K562 (cell line): ENCODE data around the gene YBX3. TPM values are rescaled to one million over a fixed set of nuclear protein-coding genes. Genes with fewer than 3 reads are reported as not detected.
A peak's percentile ranks its signal among the peaks of the same experiment; 100 is the strongest.

Experiments
- ATAC-seq: fragments of 200-7000 bp; cut with Tn5 transposase; 3 replicates; pipeline ENCODE4 v1.9.1; 2020; ENCODE audit warnings: moderate library complexity
- BruUV-seq: library from RNA; stranded (reverse); fragments of 400-500 nt; replicated peaks from 2 replicates; lab custom pipeline; 2021; lab: Mats Ljungman, UMichigan
- CTCF ChIA-PET: fragments of 300-600 bp; formaldehyde crosslinking; extraction: SDS; loops from one replicate; lab custom pipeline; 2021; ENCODE audit warnings: low intra/inter-chr PET ratio; lab: Yijun Ruan, JAX
- POLR2A ChIA-PET: fragments of 300-600, 350-650 bp; sonication (Branson Sonifier 250); formaldehyde crosslinking; extraction: SDS; loops from one replicate; lab custom pipeline; 2021; ENCODE audit warnings: antibody characterized with exemption, inconsistent platforms; lab: Yijun Ruan, JAX
- DNase-seq, 4 experiments: peaks; one replicate each; pipeline versions ENCODE4 v3.0.0 to v3.0.0-alpha.2; 2011 to 2018; ENCODE audit warnings: low spot score in 3 of 4, mixed read lengths in 3 of 4; ENCODE audit errors: extremely low read depth in 1 of 4
- FAIRE-seq: peaks from 2 replicates; lab custom pipeline; 2011; peaks lifted over from hg19 to GRCh38; lab: Jason Lieb, UNC
- H2AFZ ChIP-seq: 2 replicates; pipeline ENCODE4 v1.6.0; 2011; ENCODE audit warnings: low read depth, low read length, control low read depth, inconsistent platforms
- H3K27ac ChIP-seq: fragments of 200-600 bp; 3 replicates; pipeline ENCODE4 v1.8.0; 2011; ENCODE audit warnings: low read depth, mild to moderate bottlenecking, control low read depth, inconsistent platforms, low read length, moderate library complexity, mixed read lengths; ENCODE audit errors: extremely low read depth
- H3K27me3 ChIP-seq, 2 experiments: fragments of 300-600 bp in 1 of 2; 2 replicates in 1 of 2; 3 replicates in 1 of 2; pipeline versions ENCODE4 v1.6.0 to v1.8.0; 2011; ENCODE audit warnings: inconsistent platforms in 2 of 2, low read length in 2 of 2, mild to moderate bottlenecking in 1 of 2, mixed read lengths in 1 of 2, moderate library complexity in 1 of 2; ENCODE audit not compliant: control insufficient read depth in 2 of 2, insufficient read depth in 2 of 2
- H3K36me3 ChIP-seq: fragments of 300-600 bp; 3 replicates; pipeline ENCODE4 v1.8.0; 2011; ENCODE audit warnings: mild to moderate bottlenecking, low read length, inconsistent platforms; ENCODE audit not compliant: control insufficient read depth, insufficient read depth
- H3K4me1 ChIP-seq, 2 experiments: fragments of 200-600 bp in 1 of 2; replicated peaks in 1 of 2; 2 replicates in 1 of 2; 3 replicates in 1 of 2; pipeline versions ENCODE4 v1.5.1 to v1.8.0; 2011; ENCODE audit warnings: inconsistent platforms in 2 of 2, low read length in 2 of 2, mild to moderate bottlenecking in 1 of 2, mixed read lengths in 1 of 2, moderate library complexity in 1 of 2; ENCODE audit not compliant: control insufficient read depth in 2 of 2, insufficient read depth in 2 of 2
- H3K4me2 ChIP-seq: 2 replicates; pipeline ENCODE4 v1.6.1; 2011; ENCODE audit warnings: low read length, control low read depth, inconsistent platforms, mixed read lengths; ENCODE audit not compliant: insufficient read depth
- H3K4me3 ChIP-seq: fragments of 200-600 bp; sonication (generic), shearing (Covaris generic); 2 replicates; pipeline ENCODE4 v1.5.1; 2016; ENCODE audit warnings: control low read depth, inconsistent platforms
- H3K79me2 ChIP-seq: fragments of 200-600 bp; 3 replicates; pipeline ENCODE4 v1.8.0; 2011; ENCODE audit warnings: low read length, inconsistent platforms; ENCODE audit not compliant: control insufficient read depth, insufficient read depth
- H3K9ac ChIP-seq, 2 experiments: 2 replicates each; pipeline versions ENCODE4 v1.6.0 to v1.6.1; 2011; ENCODE audit warnings: low read depth in 2 of 2, low read length in 2 of 2, control low read depth in 1 of 2, inconsistent platforms in 1 of 2, mild to moderate bottlenecking in 1 of 2, mixed read lengths in 1 of 2; ENCODE audit not compliant: insufficient read depth in 1 of 2
- H3K9me1 ChIP-seq: one replicate; pipeline ENCODE4 v1.6.0; 2011; ENCODE audit warnings: inconsistent platforms, mild to moderate bottlenecking, low read length, moderate library complexity; ENCODE audit not compliant: control insufficient read depth, insufficient read depth
- H3K9me3 ChIP-seq: replicated peaks from 2 replicates; pipeline ENCODE4 v1.5.1; 2011; ENCODE audit warnings: low read depth, low read length, inconsistent platforms; ENCODE audit not compliant: control insufficient read depth, insufficient read depth
- H4K20me1 ChIP-seq: replicated peaks from 2 replicates; pipeline ENCODE4 v1.6.1; 2011; ENCODE audit warnings: low read length, inconsistent platforms, mixed read lengths; ENCODE audit not compliant: control insufficient read depth, insufficient read depth
- RCOR1 ChIP-seq, 2 experiments: IDR thresholded peaks; 2 replicates each; pipeline ENCODE4 v1.6.1; 2012; ENCODE audit warnings: low read depth in 2 of 2, low read length in 2 of 2, borderline replicate concordance in 1 of 2, improper control_type of control experiment in 1 of 2
- SAFB2 ChIP-seq: fragments of 200-400 bp; formaldehyde crosslinking; IDR thresholded peaks from 2 replicates; pipeline ENCODE4 v1.6.1; 2018; ENCODE audit warnings: borderline replicate concordance, low read length, low read depth, moderate library complexity; ENCODE audit not compliant: severe bottlenecking
- TBL1XR1 ChIP-seq, 2 experiments: IDR thresholded peaks; 2 replicates each; pipeline ENCODE4 v1.6.1; 2012; ENCODE audit warnings: improper control_type of control experiment in 2 of 2, low read length in 2 of 2, mild to moderate bottlenecking in 1 of 2
- WGBS: fragments of 100-300 bp; shearing (Covaris generic); methylation state at CpG from one replicate; pipeline ENCODE4 v1.1.6; 2016; ENCODE audit warnings: low coverage, mixed read lengths; ENCODE audit not compliant: insufficient coverage; ENCODE audit errors: missing lambda C conversion rate; 5-methylcytosine and 5-hydroxymethylcytosine counted together
- in situ Hi-C: fragments of 300-500 bp; cut with MboI; formaldehyde crosslinking; loops from 4 replicates; pipeline ENCODE4 v1.15.0; 2018; ENCODE audit warnings: inconsistent platforms, mixed read lengths
- intact Hi-C: fragments of 100-400 bp; cut with micrococcal nuclease; formaldehyde crosslinking; loops from 2 replicates; pipeline ENCODE4 v1.14.2; 2022
- polyA plus RNA-seq, 8 experiments: library from polyadenylated mRNA; depleted of rRNA in 4 of 8; stranded (reverse) in 5 of 8; unstranded in 3 of 8; fragments of >200 nt; fragmentation: Nextera tagmentation in 2 of 8; fragmentation: Illumina TruSeq in 1 of 8; extraction: Ambion mirVana in 2 of 8; extraction: Trizol in 1 of 8; gene quantifications; 2 replicates each; pipeline versions ENCODE4 v1.2.1 to v1.2.3, GENCODE V29; 2011 to 2014; ENCODE audit warnings: inconsistent platforms in 1 of 8, missing spikeins in 1 of 8
- total RNA-seq, 7 experiments: library from RNA; depleted of rRNA in 6 of 7; stranded (reverse); fragments of >200 nt in 6 of 7; fragmentation: Illumina TruSeq in 2 of 7; extraction: Trizol in 2 of 7; gene quantifications; 2 replicates each; pipeline versions ENCODE4 v1.2.1 to v1.2.3, GENCODE V29; 2011 to 2021; ENCODE audit warnings: low replicate concordance in 1 of 7

The YBX3 gene
- total and polyA plus RNA-seq, 9 of the 15 experiments (the other 6 are each of a cell fraction or from before 2014, with no cell fraction given), result 47.0 to 239 (median 81.5) TPM

- WGBS, result 5% methylated on average over 3 of the region's 4 CpGs
- Histone ChIP-seq H4K20me1 (no peaks in the 10 kb centered on the region), H3K9ac (no peak overlapping the region), H3K79me2 (no peaks in the 10 kb centered on the region), H3K27me3 (peaks cover 0 to 6% of the 10 kb centered on the region in 2 experiments; a peak in 2 of 5 replicates), H3K9me3 (no peaks in the 10 kb centered on the region), H3K4me3 (no peak overlapping the region), H3K36me3 (no peaks in the 10 kb centered on the region), H2AFZ (no peak overlapping the region), H3K9me1 (no peaks in the 10 kb centered on the region), H3K27ac (no peak overlapping the region), H3K4me1 (no peaks in the 10 kb centered on the region; a peak in 2 of 5 replicates), H3K4me2 (no peak overlapping the region)
- DNase-seq (no peak), ATAC-seq (no peak), FAIRE-seq (no peak)
- ChIA-PET CTCF (interaction anchor here (0.9 to 2.0 kb wide), 4 partner anchors 29 to 188 kb away, joined by 3 to 9 read pairs (median 4); partner anchors contain the start of gene MAGOHB), POLR2A (interaction anchor here (0.8 kb wide), 1 partner anchor 137 kb away, joined by 4 read pairs; no protein-coding TSS in a partner anchor)
- intact Hi-C loops, result loop anchor here (2.0 to 10.0 kb wide), 2 partner anchors 76 to 516 kb away; partner anchors contain the start of gene STYK1
- no TSS peak for BruUV-seq
- in situ Hi-C loops, result no loop called here
- TF ChIP-seq SAFB2, result no peak
- no peak for TF ChIP-seq RCOR1 (IDR thresholded peaks at IDR 0.05; ENCODE audit: borderline replicate concordance in 1 of 2, low read depth in 2 of 2, low read length in 2 of 2)
- peak in 1 of 2 experiments; percentile 12; a peak in 1 of 4 replicates for TF ChIP-seq TBL1XR1 (IDR thresholded peaks at IDR 0.05; ENCODE audit: low read length in 2 of 2)
These were observed 27.2 kb upstream of the YBX3 start for GRCh38 chr12:10750385-10750727.
